ENCODE measurements around the gene GNPTG. TPM values are rescaled to one million over a fixed set of nuclear protein-coding genes. Genes with fewer than 3 reads are reported as not detected.

Gene GNPTG
- polyA plus RNA-seq (ENCODE audit: insufficient read length in 4 of 4): 10 to 100 TPM; 57.3 to 69.5 (median 60.3) TPM

- DNase-seq (ENCODE audit: low read depth in 4 of 4, low spot score in 3 of 4): peak; percentile 65 to 73 (median 72)
These were observed at the start of gene GNPTG, which contains the start of gene TSR3 for GRCh38 chr16:1351582-1352362. GNPTG (plus strand) TSS chr16:1351931; CDS start chr16:1351966, 35 bp downstream. TSR3 (minus strand) TSS chr16:1351878; CDS start chr16:1351804, 74 bp downstream.

- DNase-seq (ENCODE audit: low read depth in 4 of 4, low spot score in 3 of 4): no peak
These were observed 45.9 kb upstream of the GNPTG start for GRCh38 chr16:1305823-1306222.

- DNase-seq (ENCODE audit: low read depth in 4 of 4, low spot score in 3 of 4): no peak
These were observed 45.4 kb upstream of the GNPTG start for GRCh38 chr16:1306334-1306733.

- peak in 1 of 4 donors; percentile 47 for DNase-seq (ENCODE audit: low read depth in 4 of 4, low spot score in 3 of 4)
These were observed 43.4 kb upstream of the GNPTG start for GRCh38 chr16:1308036-1308976.

- peak; percentile 98 to 100 (median 99) for DNase-seq (ENCODE audit: low read depth in 4 of 4, low spot score in 3 of 4)
These were observed 42.5 kb upstream of the GNPTG start, which contains the start of gene UBE2I for GRCh38 chr16:1308977-1309885. UBE2I (plus strand) TSS chr16:1309636; CDS start chr16:1314031, 4,395 bp downstream.

- DNase-seq (ENCODE audit: low read depth in 4 of 4, low spot score in 3 of 4): no peak
These were observed 41.6 kb upstream of the GNPTG start for GRCh38 chr16:1309888-1310831.

- DNase-seq (ENCODE audit: low read depth in 4 of 4, low spot score in 3 of 4): no peak
These were observed 40.9 kb upstream of the GNPTG start for GRCh38 chr16:1310832-1311200.

GRCh38 chr16:1311212-1311737 lies 40.5 kb upstream of the GNPTG start:
- DNase-seq (ENCODE audit: low read depth in 4 of 4, low spot score in 3 of 4): no peak

GRCh38 chr16:1311738-1312466 lies 39.8 kb upstream of the GNPTG start:
- no peak for DNase-seq (ENCODE audit: low read depth in 4 of 4, low spot score in 3 of 4)

GRCh38 chr16:1312467-1312816 lies 39.3 kb upstream of the GNPTG start:
- no peak for DNase-seq (ENCODE audit: low read depth in 4 of 4, low spot score in 3 of 4)

- DNase-seq (ENCODE audit: low read depth in 4 of 4, low spot score in 3 of 4): no peak
These were observed 38.8 kb upstream of the GNPTG start for GRCh38 chr16:1312903-1313302.

GRCh38 chr16:1313721-1314369 lies 37.9 kb upstream of the GNPTG start:
- DNase-seq (ENCODE audit: low read depth in 4 of 4, low spot score in 3 of 4): no peak

GRCh38 chr16:1314399-1315068 lies 37.2 kb upstream of the GNPTG start:
- no peak for DNase-seq (ENCODE audit: low read depth in 4 of 4, low spot score in 3 of 4)

- DNase-seq (ENCODE audit: low read depth in 4 of 4, low spot score in 3 of 4): no peak
These were observed 36.4 kb upstream of the GNPTG start for GRCh38 chr16:1315081-1316032.

GRCh38 chr16:1316033-1316405 lies 35.7 kb upstream of the GNPTG start:
- no peak for DNase-seq (ENCODE audit: low read depth in 4 of 4, low spot score in 3 of 4)
